Activated gamma-delta T cell treated with anti-CD3 and anti-CD28 coated beads, Interleukin-2, amount 50 U/mL, for 16 hours (primary cell): ENCODE measurements around the gene BABAM2.

Source experiments
- DNase-seq: peaks from one replicate; pipeline ENCODE4 v3.0.0-alpha.2; 2020; ENCODE audit warnings: low read depth

BABAM2 gene

DNA sequence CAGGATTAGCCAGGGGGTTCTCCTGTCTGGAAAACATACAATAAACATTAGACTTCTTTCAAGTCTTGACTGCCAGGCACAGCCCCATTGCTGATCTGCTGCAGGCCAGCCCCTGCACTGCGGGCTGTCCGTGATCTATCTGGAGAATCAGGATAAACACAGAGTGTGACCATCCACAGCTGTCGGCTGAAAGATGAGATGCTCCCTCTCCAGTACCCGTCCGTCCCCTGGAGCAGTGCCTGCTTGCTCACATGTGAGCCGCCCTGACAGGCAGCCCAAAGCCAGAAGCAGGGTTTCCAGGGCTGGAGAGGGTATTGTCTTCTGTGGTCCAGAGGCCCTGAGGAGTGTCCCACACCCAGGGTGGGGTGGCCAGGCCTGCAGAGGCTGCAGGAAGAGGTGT is 456.1 kb downstream of the BABAM2 start:
- no peak for DNase-seq

DNA sequence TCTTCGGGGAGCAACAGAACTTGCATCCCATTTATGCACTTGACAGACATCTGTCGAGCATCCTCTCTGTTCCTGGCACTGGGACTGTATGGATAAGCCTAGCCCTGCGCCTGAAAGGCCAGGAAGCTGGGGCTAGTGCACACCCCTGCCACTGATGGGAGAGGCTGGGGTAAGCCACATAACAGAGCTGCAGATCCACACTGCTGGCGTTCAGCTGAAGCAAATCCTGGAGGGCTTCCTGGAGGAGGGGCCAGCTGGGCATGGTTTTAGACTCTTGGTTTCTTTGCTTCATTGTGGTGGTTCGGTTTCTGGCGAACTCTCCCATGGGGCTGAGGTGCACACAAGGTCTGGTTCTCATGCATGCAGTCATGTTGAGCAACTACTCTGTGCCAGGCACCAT is 456.7 kb downstream of the BABAM2 start:
- DNase-seq = no peak

DNA sequence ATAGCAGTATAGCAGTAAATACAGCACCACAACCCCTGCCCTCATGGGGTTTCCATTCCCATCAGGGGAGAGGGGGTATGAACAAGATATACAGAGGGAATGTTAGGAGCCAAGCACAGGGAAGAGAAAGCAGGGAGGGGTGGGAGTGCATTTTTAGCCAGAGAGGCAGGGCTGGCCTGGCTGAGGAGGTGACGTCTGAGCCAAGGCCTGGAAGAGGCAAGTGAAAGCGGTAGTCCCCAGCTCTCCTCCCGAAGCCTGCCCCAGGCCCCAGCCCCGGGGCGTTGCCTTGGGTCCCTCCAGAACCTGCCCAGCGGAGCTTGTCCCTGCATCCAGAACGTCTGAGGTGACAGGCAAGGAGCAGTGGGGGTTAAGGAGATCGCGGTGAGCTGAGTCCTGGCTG is 457.1 kb downstream of the BABAM2 start:
- no peak for DNase-seq

DNA sequence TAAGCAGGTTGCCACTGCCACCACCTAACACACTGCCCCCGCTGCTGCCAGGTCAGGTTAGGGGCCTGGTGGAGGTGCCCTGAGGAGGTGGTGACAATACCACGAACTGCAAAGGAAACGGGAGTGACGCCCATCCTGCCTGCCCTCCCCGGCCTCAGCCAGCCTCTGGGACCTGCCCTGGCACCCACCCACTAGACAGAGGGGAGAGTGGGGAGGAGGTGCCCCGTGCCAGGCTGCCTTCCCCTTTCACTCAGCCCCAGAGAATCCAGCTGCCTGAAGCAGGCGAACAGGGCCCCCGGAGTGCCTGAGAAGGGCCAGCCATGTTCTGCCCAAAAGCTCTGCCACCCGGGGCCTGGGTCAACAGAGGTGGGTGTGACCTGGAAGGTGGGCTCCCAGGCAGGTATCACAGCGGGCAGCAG is 457.6 kb downstream of the BABAM2 start:
- peak; percentile 56 for DNase-seq

DNA sequence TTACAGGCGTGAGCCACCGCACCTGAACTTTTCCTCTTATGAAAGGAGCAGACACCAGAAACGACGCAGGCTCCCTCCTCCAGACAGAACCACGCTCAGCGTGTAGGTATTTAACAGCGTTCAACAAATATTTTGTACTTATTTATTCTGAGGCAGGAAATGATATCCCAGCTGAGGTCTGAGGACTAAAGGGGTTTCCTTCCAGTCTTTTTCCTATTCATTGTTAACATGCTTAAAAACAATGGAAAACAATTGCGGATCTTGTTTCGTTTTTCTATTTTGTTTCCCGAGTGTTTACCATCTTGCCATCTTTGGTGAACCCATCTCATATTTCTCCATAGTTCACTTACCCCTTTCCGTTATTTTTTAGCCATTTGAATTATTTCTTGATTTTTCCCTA is 458.4 kb downstream of the BABAM2 start:
- no peak for DNase-seq

DNA sequence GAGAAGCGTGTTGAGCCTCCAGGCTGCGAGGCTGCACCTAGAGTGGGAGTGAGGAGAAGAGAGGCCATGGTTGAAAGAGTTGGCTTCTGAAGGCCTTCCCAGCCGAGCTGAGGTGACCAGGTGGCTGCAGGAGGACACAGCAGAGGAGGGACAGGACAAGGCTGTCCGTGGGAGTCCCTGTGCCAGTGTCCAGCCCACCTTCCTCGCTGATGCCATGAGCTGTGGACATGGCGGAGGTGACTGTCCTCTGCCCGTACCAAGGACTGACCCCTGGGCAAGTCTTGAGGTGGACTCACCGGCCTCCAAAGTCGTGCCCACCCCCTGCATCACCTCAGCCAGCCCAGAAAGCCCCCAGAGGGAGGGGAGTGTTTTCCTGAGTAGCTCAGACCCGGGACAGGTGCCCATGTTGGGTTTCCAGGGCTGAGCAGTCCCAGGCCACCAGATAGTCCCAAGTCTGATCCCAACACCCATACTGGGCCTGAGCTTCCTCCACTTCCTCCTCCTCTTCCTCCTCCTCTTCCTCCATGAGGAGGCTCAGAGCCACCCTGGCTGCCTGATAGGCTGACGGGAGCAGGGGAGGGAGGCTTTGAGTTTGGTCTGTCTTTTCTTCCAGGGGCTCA is 459.1 kb downstream of the BABAM2 start:
- no peak for DNase-seq

DNA sequence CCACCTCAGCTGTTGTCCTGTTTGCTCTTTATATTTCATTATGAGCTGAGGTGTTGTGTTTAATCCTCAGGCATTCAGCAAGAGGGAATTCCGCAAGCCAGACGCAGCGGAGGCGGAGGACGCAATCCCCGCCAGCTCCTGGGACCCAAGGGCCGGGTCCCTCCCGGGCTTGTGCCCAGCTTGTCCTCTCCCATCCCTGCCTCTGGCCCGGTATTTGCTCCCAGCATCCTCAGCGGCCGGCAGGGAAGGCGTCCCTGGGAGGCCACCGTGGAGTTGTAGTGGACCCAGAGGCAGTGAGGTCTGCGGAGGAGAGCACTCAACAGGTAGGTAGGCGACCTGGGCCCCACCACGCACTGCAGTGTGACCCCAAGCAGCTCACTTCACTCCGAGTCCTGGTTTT is 459.7 kb downstream of the BABAM2 start:
- no peak for DNase-seq

DNA sequence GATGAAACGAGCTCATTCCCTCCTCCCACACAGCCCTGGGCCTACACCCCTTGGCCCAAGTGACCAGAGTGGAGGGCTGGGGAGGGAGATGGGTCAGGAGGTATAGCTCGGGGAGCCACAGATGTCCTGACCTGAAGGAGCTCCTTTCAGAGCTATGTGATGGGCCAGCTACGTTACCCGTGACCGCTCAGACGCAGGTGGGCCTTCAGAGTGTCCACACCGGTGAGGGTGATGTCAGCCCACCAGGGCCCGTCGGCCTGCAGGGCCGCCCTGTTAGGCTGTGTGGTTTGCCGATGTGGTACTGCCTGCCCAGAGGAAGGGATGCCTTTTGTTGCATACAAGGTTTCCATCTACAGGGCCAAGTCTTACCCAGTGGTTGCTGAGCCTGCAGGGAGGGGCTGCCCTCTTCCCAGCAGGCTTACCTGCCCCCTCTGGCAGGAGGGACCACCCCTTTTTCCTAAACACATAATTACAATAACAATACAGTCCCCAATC is 460.3 kb downstream of the BABAM2 start:
- DNase-seq = no peak

DNA sequence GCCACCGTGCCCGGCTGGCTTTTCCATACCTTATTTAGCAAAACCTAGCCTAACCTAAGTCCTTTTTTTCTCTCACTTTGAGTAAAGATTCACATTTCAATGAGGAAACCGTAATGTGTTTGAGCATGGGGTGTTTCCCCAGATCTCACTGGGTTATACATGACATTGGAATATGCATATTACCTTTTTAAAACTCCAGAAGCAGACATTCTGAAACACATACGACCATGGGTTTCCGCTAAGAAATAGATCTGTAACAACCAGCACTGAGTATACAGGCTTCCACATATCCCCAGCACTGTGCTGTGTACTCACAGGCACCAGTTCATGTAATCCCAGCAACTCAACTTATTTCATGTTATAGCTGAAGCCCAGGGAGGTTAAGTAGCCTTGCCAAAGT is 461.1 kb downstream of the BABAM2 start:
- no peak for DNase-seq

DNA sequence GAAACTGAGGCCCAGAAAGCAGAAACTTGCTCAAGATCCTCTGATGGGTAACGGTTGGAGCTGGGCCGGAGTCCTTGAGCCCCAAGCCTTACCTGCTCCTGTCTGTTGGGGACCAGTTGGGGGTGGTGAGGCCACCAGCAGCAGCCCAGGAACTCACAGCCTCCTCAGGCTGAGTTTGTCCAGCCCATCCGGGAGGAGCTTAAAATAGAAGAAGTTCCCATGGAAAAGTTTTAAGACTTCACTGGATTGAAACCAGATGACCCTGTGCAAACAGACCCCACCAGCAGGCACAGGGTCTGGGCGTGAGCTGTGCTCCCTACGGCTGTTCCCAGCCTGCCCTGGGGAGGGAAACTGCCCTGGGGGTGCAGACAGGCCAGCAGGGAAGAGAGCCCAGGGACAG is 461.6 kb downstream of the BABAM2 start:
- no peak for DNase-seq

DNA sequence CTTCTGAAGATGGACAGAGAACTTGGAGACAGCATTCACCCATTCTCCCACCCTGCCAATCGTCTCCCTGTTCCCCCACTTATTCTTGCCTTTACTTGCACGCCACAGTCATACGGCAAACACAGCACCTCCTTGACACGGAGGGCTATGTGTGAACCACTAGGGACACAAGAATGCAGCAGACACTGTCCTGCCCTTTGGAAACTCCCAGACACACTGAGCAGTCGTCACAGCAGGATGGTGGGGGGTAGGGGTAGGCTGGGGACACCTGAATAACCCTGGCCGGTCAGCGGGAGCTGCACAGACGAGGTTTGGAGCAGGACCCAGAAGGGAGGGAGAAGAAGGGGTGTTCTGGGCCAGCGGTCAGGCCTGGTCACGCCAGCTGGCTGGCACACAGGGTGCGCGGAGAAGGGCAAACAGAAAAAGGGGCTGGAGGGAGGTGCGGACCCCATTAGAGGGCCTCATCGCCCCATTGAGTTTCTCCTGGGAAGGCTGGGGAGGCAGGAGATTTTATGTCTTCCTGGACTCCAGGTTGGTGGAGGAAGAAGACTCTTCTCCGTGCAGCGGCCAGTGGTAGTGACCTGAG is 462.2 kb downstream of the BABAM2 start:
- no peak for DNase-seq

DNA sequence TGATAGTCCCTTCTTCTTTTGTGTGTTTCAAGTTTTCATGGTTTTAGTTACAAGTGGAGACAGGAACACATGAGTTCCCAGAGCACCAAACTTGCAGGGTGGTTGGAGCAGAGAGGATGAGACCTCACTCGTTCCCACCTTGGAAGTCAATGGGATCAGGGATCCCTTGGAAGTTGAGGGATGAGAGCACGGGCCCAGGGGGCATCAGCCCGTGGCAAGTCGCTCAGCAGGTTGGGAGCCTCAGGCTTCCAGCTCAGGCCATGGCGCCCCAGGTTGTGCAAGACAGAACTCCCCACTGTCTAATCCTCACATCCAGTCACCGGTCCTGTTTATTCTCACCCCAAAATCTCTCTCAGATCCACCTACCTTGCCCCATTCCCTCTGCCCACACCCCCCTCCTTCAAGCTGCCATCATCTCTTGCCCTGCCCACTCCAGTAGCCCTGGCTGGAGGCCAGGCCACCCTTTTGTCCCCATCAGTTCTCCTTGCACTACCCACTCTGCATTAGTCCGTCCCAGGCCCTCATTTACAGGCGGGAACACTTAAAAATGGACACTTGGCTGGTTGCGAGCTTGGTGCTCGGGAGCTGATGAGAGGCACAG is 464.5 kb downstream of the BABAM2 start:
- no peak for DNase-seq

DNA sequence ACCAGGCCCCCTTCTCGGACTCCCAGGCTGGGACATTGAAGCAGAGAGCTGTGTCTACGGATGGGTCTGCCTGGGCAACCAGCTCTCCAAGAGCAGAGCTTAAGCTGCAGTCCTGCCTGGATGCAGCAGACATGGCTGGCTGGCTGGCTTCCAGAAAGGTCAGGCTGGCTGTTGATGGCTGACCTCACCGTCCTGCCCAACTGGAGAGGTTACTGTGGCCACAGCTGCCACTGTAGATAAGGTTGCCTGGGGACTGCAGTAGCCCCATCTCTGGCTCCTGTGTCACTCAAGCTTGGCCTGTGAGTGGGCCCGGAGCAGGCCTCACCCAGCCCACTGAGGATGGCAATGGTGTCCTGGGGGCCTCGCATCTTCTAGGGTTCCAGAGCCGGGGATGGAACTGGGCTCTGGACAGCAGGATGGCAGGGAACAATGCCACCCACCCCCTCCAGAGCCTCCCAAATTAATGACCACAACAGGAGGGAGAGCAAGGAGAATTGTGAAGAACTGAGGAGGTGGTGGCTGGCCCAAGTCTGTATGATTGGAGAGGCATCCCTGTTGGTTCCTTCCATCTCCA is 465.1 kb downstream of the BABAM2 start:
- DNase-seq = no peak

DNA sequence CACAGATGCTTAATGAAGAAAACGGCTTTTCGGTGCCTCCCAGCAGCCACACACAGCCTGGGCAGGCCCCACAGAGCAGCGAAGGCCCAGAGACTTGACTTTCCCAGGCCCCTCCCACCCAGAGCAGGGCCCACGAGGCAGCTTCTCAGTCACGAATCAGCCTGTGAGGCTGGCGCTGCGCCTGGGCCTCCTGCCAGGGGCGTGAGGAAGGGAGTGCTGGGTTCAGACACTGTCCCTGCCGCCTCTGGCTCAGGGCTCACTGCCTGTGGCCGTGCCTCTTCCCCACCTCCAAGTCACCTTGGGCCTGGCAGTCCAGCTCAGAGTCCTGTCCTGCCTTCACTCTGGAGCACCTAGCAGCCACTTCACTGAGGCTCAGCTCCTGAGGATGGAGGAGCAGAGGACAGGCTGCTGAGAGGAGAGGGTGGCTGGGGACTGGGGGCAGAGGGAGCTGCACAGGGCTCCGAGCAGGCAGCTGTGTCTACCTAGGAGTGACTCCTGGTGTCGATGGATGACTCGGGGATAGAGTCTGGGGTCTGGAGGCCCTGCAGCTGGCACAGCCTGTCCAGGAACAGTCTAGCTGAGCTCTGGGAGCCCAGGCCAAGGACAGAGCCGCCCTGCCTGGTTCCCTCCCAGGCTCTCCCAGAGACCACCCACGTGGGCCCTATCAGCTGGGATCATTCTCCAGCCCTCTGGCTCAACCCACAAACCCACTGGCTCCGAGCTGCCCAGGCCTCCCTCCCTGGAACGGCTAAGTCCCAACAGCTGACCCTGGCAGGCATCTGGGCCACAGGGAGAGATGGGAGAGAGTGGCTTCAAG is 465.8 kb downstream of the BABAM2 start:
- no peak for DNase-seq

DNA sequence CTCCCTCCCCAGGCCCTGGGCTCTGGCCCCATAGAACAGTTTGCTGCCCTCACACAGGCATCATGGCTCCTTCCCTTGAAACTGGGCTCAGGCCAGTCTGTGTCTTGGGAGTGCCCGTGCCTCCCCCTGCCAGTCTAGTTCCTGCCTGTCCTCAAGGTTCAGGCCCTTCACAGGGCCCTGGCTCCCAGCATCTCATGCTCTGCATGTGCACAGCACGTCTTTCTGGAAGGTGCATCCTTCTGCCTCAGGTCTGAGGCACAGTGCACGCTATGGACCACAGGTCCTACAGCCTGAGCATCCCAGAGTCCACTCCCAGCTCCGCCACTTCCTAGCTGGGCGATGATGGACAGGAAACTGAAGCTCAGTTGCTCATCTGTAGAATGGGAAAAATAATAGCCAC is 466.5 kb downstream of the BABAM2 start:
- no peak for DNase-seq

DNA sequence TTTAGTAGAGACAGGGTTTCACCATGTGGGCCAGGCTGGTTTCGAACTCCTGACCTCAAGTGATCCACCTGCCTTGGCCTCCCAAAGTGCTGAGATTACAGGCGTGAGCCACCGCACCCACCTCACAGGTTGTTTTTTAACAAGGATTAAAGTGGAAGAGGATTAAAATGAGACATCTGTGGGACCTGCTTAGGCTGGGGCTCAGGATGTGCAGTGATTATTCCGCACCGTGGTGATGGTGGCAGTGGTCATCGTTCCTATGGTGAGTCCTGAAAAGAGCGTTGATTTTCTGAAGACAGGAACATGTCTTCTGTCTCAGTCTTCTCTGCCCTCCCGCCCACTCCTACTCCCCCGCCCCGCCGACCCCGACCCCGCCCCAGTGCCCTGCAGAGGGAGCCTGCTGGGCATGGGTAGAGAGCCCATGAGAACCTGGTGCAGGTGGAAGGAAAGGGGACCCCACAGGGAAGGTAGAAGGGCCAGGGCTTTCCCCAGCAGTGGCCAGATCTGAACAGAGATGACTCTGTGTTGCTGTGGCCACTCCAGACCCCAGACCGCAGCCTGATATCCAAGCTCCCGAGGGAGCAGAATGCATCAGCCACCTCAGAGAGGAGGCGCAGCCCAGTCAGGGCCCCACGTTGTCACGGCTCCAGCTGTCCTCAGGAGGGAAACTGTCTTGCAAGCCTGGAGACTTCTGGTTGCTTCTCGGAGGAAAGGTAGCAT is 467.6 kb downstream of the BABAM2 start:
- DNase-seq = no peak

DNA sequence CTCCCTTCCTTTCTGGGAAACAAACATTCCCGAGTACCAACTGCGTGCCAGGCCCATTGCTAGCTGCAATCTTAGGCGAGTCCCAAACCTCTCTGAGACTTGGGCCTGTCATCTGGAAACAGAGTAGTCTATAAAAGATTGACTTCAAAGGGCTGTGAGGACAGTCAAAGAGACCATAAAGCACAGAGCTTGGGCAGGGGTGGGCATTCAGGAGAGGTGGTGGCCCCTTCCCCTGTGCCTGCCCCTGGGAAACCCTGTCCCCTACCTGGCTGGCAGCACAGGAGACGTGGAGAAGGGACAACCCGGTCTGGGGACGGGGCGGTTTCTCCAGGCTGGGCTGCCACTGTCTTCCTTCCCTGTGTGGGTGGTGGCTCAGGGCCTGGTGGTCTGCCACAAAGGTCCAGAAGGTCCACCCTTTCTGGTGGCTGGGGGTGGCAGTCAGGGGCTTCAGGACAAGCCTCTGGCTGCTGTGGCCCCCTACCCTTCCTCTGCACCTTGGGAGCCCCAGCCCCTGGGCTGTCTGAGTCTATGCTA is 468.2 kb downstream of the BABAM2 start:
- DNase-seq = no peak

DNA sequence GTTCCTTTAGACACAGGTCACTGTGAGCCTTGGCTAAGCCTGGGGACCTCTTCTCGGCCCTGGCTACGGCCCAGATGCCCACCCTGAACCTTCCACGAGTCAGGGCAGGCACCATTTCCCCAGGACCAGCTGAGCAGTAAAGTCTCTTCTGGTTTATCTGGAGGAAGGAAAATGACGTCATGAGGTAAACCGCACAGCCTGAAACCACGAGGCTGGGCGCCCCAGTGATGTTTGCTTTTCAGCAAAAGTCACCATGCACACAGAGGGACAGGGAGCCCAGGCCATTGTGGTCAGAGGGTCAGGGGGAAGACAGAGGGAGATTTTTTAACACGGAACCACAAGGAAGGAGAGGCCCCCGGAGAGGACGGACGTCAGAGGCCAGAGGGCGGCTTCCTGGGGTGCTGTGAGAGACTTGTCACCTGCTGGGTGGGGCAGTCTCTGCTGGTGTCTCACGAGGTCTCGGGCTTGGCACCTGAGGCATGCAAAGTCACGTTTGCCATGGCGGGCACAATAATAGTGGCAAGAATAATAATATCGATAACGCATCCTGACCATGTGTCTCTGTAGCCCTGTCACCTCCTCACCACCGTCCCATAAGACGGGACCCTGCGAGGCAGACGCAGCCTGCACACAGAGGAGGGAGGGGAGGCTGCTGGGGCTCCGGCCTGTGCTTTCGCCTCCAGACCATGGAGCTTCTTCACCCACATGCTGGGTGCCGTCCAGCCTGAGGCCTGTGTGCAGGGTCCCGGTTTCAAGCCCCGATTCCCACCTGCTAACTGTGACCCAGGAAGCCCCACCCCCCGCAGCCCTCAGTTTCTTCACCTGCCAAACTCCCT is 468.9 kb downstream of the BABAM2 start:
- peak; percentile 67 for DNase-seq

DNA sequence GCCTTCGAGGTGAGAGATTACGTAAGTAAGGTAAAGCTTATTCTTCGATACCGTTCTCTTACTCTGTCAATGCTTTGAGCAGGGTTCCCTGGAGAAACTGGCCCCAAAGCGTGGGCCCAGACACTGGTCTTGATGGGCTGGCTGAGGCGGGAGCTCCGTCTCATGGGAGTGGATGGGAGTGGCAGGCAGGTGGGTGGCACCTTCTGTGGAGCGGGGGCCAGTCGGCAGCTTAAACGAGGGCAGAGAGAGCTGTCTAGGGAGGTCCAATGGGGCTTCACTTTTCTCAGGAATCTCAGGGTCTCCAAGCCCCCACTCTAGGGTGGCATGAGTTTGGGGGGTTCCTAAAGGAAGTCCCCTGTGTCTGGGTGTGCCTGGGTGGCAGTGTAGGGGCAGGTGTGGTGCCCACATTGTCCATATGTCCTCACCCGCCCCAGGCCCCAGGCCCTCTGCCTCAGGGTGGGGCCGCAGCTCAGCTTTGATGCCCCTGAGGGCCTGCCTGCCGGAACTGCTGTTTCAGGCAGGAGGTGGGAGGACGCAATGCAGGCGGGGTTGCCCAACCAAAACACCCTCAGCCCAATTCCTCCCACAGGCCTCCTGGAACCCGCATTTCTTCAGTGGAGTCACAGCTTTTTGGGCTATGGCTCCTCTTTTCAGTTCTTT is 469.7 kb downstream of the BABAM2 start:
- DNase-seq = no peak

DNA sequence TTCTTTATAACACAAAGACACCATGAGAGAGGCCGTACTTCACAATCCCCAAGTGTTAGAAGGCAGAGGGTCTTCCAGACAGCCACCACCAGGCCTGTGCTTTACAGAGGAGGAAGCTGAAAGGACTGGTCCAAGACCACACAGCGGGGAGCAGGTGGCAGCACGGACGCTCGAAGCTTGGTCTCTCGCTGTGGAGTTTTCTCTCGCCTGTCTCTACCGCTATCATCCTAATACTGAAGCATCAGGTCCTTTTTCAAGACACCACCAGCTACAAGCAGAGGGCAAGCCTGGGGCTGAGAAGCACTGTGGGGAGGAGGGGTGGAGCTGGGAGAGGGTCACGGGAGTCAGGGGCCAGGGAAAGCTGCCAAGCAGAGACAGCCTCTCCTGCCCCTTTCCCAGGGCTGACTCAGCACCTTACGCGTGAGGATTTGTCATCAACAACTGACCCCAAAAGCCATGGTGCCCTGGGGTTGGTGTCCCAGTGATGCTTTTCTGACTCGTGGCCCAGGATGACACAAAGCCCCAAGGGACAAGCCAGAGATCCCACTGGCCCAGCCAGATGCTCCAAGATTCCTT is 470.3 kb downstream of the BABAM2 start:
- no peak for DNase-seq
